GM21737 (cell line): Measurements from ENCODE around the gene C18orf32.
"Not testable (repeated sequence)": the region's sequence is repeated elsewhere in the genome, so short reads cannot be mapped to it uniquely, and the experiment has no call there.

Experiments
- ATAC-seq: cut with Tn5 transposase; IDR thresholded peaks from one replicate; pipeline ENCODE4 v1.9.1; 2021; ENCODE audit warnings: mild to moderate bottlenecking, moderate library complexity; ENCODE audit not compliant: unreplicated experiment

Gene C18orf32

GRCh38 chr18:49503931-49504330 is 16.9 kb upstream of the C18orf32 start:
- ATAC-seq: no peak

DNA sequence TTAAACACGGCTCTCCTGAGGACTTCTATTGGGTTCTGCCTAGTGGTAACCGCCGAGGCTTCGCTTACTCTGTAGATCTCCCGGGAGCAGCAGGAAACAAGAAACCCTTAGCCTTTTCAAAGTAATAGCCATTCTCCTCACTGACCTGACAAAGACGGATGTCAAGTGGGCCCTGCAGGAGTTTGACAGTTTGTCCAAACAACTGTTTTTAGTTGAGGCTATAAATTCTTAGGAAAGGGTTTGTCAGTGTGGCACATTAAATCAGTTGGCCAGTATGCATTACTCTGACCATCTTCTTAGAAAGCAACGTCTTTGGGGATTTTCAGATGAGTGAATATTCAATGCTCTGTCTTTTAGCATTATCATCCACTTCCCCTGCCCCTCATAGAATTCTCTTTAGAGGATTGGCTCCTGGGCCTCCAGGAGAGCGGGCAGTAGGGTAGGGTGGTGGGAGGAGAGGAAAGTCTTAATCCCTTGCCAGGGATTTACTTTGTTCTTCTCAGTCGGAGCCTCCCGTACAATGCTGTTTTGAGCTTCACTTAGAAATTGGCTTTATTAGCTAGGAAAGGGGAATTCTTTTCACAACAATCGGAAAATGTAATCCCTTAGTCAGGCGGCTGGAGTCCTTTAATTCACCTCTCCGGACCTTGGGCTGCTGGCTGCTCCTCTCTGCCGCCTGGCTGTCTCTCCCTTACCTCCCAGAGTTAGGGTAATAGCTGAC is 13.3 kb upstream of the C18orf32 start:
- ATAC-seq: no peak

- no peak for ATAC-seq
Measured at GRCh38 chr18:49499046-49499637, 12.1 kb upstream of the C18orf32 start.

- no peak for ATAC-seq
Measured at GRCh38 chr18:49495480-49495879, 8.4 kb upstream of the C18orf32 start.

DNA sequence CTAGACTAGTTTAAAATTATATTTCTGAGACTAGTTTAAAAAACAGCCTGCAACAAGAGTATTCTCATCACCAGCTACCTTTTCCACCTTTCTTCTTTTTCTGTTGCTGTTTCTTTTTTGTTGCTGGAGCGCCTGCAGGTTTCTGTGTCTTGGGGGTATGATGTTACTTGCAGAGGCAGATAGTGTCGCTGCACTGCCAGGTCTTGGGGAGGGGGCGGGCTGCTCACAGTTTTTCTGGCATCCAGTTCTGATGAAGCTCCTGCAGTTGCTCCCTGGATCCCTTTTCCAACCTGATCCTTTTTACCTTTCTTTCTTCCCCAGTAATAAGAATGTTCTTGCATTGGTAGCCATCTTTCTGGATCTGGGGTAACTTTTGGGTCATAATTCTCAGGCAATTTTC is 8.0 kb upstream of the C18orf32 start:
- no peak for ATAC-seq

DNA sequence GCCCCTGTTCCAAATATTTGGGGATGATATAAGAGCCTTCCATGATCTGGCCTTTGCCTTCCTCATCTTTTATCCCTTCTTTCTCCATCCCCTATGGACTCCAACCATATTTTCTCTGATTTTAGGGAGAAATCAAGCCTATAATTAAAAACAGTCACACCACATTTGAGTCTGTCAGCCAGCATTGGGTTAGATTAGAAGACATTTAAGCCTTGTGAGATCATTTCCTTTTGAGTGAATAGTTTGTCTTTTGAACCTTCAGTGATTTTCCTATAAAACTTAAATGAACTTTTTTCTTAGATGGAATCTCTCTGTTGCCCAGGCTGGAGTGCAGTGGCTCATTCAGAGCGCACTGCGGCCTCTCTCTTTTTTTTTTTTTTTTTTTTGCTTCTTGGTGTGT is 7.6 kb upstream of the C18orf32 start:
- ATAC-seq: no peak

GRCh38 chr18:49492694-49493033 is 5.6 kb upstream of the C18orf32 start:
- ATAC-seq: no peak

- peak; percentile 73 for ATAC-seq
Measured at GRCh38 chr18:49491857-49492693, 5.0 kb upstream of the C18orf32 start, which contains the start of gene RPL17. Gene RPL17, minus strand, starts transcription at chr18:49492465.

- no peak for ATAC-seq
Measured at GRCh38 chr18:49491534-49491856, 4.5 kb upstream of the C18orf32 start.

DNA sequence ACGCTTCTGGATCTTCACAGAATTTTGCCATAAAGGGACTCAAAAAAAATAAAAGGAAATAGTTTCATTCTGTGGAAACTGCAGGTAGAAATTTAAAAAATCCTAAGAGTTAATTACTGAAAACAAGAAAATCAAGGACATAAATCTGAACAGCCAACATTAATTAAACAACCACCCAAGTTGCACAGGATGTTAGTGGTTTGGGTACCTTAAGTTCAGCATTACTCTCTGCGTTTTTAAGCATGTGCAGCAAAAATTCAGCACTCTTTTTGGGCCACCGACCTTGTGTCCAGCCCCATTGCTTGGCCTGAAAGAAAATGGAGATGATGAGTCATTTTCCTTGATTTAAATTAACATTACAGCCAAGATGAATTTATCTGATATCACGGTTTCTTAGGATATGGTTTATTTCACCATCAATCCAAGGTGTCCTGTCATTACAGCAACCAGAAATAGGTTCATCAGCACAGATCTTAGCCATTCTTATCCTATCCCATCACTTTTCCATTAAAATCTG is 3.3 kb upstream of the C18orf32 start:
- no peak for ATAC-seq

DNA sequence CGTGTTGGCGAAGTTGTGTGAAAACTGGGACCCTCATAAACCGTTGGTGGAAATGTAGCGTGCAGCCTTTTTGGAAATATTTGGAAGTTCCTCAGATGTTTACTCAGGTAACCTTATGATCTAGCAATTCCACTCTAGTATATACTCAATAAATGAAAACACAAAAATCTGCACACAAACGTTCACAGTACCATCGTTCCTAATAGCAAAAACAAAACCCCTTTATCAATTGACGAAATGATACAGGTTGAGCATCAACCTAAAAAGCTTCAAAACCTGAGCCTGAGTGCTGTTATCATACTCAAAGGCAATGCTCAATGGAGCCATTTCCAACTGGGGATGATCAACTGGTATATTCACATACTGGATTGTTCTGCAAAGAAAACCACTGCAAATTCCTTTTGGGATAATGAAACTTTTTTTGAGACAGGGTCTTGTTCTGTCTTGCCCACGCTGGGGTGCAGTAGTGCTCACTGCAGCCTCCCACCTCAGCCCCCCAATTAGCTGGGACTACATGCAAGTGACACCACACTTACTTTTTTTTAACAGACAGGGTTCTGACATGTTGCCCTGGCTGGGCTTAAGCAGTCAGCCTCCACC is 777 bp upstream of the C18orf32 start:
- ATAC-seq: no peak

DNA sequence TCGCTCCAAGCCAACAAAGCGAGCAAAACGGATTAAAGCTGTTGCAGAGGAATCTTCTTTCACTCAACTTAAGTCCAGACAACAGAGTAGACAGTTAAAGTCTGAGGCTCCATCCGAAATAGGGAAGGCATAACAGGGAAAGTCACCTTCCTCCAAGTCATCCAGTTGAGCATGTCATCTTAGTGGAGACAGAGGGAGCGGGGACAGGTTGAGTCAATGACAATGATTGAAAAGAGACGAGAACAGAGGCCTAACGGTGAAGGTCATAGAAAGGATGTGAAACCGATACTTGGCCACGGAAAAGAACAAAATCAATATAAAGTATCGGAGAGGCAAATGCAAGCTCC is 455 bp downstream of the C18orf32 start:
- peak; percentile 21 for ATAC-seq

DNA sequence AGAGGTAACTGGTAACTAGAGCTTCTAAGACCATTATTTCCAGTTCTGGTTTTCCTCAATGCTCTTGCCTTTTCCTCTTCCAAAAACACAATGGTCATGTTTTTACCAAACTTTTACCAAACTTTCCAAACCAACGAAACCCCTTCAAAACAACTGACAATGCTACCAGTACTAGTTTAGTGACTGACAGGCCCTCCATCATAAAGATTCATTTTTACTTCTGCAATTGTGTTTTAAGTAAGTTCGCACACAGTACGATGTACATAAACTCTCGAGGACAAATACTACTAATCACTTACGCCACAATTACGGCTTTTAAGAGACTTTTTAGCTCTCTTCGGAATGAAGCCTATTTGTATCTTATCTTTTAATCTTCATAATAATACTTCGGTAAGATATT is 900 bp downstream of the C18orf32 start:
- ATAC-seq: no peak

GRCh38 chr18:49483198-49483597 is 3.8 kb downstream of the C18orf32 start:
- no peak for ATAC-seq

DNA sequence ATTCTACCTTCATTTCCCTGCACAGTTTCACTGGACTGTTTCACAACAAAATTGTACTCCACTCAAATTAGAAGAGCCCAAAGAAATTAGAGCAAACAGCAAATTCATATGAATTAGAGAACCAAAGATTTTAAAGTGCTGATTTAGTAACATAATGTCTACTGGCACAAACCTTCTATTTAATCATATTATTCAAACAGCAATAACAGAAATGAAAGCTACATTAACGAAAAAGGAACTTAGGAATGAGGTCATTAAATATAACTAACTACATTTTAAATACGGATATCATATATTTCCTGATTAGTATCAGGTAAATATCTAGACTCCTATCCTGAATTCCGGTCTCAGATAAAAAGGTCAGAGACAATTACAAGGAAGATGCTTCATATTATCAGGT is 5.1 kb downstream of the C18orf32 start:
- ATAC-seq: no peak

DNA sequence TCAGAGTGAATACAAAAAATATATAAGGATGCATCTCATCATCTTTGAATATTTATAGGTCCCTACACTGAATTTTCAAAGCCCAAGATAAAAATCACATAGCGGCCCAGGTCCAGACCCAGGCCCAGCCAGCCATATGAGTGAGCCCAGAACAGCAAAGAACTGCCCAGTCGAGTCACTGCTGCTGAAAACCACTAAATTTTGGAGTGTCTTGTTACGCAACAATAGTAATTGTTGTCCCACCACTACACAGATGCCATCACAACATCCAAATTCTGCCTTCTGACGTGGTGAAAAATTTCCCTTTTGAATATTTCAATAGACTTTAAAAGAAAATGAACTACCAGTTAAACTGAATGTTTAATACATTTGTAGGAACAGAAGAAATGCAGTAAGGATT is 5.7 kb downstream of the C18orf32 start:
- no peak for ATAC-seq

DNA sequence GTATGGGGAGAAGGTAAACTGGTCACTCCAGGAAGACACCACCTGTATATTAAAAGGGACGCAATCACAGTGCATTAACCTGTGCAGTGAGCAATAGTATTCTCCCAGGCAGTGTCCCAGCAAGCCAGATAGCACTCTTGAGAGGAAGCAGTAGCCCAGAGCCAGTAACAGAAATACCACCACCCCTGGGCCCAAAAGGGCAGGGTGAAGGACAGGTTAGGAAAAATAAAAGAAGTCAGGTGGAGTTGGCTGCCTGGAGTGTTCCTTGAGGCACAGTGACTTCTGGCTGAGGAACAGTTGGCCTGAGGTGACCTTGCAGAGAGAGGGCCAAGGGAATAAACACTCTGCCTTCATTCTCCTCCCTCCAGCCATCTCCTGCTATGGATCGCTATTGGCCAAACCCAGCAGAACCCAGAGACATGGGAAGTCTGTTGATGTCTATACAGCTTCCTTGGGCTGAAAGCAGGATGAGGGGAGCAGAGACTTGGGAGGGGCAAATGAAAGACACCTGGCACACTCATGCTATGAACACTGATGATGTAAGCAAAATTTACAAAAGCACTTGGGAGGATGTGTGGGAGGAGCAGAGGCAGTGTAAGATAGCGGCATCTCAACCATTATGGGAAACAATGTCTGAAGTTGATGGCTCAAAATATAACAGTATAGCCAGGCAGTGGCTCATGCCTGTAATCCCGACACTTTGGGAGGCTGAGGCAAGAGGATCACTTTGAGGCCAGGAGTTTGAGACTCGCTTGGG is 7.5 kb downstream of the C18orf32 start:
- ATAC-seq: no peak

DNA sequence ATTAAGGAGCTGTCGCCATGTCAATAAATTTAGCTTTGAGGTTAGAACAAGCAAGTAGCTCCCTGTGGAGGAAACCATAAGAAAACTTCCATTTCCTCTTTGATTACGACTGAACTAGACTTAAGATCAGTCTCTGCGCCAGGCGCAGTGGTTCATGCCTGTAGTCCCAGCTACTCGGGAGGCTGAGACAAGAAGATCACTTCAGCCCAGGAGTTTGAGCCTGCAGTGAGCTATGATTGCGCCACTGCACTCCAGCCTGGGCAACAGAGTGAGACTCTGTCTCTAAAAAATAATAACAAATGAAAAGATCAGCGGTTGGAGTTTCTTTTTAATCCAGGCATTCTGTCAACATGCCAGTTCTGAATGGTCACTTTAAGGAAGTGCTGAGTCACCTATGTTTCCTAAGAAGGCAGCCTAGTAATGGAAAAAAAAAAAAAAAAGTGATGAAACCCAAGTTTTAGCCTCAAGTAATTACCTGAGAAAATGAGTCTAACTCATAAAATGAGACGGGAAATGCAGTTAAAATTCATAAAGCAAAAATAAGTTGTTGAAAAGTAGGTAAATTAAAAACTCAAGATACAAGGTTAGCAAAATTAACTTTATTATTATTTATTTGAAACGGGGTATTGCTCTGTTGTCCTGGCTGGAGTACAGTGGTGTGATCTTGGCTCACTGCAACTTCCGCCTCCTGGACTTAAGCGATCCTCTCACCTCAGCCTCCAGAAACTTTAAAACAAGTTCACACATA is 10.2 kb downstream of the C18orf32 start:
- no peak for ATAC-seq

DNA sequence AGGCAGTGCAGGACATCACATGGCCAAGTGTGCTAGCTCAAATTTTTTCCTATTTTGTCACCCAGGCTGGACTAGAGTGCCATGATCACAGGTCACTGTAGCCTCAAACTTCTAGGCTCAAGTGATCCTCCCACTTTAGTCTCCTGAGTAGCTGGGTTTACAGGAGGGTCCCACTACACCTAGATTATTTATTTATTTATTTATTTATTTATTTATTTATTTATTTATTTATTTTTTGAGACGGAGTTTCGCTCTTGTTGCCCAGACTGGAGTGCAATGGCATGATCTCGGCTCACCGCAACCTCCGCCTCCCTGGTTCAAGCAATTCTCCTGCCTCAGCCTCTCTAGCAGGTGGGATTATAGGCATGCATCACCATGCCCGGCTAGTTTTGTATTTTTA is 12.1 kb downstream of the C18orf32 start:
- not testable (repeated sequence) for ATAC-seq

DNA sequence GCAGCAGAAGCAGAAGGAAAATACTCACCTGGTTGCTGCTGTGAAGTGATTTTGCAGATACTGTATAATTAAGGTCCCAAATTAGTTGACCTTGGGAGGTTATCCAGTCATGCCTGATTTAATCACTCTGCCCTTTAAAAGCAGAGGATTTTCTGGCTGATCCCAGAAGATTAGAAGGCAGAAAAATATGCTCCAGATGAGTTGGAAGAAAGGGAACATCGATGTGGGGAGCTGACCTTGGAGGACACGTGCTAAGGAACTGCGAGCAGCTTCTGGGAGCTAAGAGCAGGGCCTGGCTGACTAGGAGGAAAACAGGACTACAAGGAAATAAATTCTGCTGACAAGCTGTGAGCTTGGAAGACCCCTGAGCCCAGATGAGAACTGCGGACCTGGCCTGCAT is 13.3 kb downstream of the C18orf32 start:
- ATAC-seq: no peak
